Ovary (tissue), 9 donors: ENCODE measurements around the gene PPIC. TPM values are rescaled to one million over a fixed set of nuclear protein-coding genes. Genes with fewer than 3 reads are reported as not detected.

Source experiments
- DNase-seq, 5 donors: peaks; one replicate each; pipeline ENCODE4 v3.0.0-alpha.2; 2019 to 2020
- H3K27ac ChIP-seq, 2 donors: fragments of 200-600 bp; one replicate each; pipeline versions ENCODE4 v1.5.1 to v1.8.0; 2019 to 2022
- H3K27me3 ChIP-seq: fragments of 200-600 bp; one replicate; pipeline ENCODE4 v1.8.0; 2022
- H3K36me3 ChIP-seq: fragments of 200-600 bp; sonication (generic); one replicate; pipeline ENCODE4 v1.5.1; 2019
- H3K4me1 ChIP-seq: one replicate; pipeline ENCODE4 v1.8.1; 2013; ENCODE audit warnings: mild to moderate bottlenecking, moderate library complexity; ENCODE audit not compliant: insufficient read depth
- H3K4me3 ChIP-seq: fragments of 200-600 bp; sonication (generic); one replicate; pipeline ENCODE4 v1.5.1; 2017
- H3K9me3 ChIP-seq, 2 donors: fragments of 200-600 bp in 1 of 2; sonication (generic) in 1 of 2; one replicate each; pipeline versions ENCODE4 v1.5.1 to v1.8.1; 2013 to 2019; ENCODE audit warnings: mild to moderate bottlenecking in 1 of 2, moderate library complexity in 1 of 2
- CTCF ChIP-seq, 3 donors: fragments of 450-650 bp in 2 of 3; fragments of 200-600 bp in 1 of 3; IDR thresholded peaks; one replicate each; pipeline versions ENCODE4 v1.5.1 to v1.8.0; 2016 to 2022; ENCODE audit warnings: antibody characterized with exemption in 3 of 3, mild to moderate bottlenecking in 1 of 3
- EP300 ChIP-seq: sonication (generic); formaldehyde crosslinking; IDR thresholded peaks from one replicate; pipeline ENCODE4 v1.6.1; 2017; ENCODE audit warnings: antibody characterized with exemption
- POLR2A ChIP-seq: fragments of 450-650 bp; IDR thresholded peaks from one replicate; pipeline ENCODE4 v1.6.1; 2017; ENCODE audit warnings: antibody characterized with exemption, mild to moderate bottlenecking, moderate library complexity
- WGBS, 3 donors: extraction: QIAGEN DNeasy Blood & Tissue Kit in 1 of 3; methylation state at CpG; one replicate each; pipeline versions ENCODE4 v1.1.5 to v1.1.7; 2013 to 2017; 5-methylcytosine and 5-hydroxymethylcytosine counted together
- intact Hi-C, 4 donors: fragments of 100-400 bp; cut with DNase I; formaldehyde crosslinking; loops; one replicate each; pipeline versions ENCODE4 v1.11.0 to v1.15.1; 2022 to 2023
- polyA plus RNA-seq, 2 donors: library from polyadenylated mRNA; stranded (reverse); fragments of 200-250 nt in 1 of 2; fragments of 350-450 nt in 1 of 2; fragmentation: Illumina TruSeq in 1 of 2; extraction: RNeasy Lipid Tissue Mini Kit (QIAGEN cat#74804) in 1 of 2; gene quantifications; one replicate each; pipeline ENCODE4 v1.2.3, GENCODE V29; 2013 to 2014
- total RNA-seq, 7 donors: library from RNA; depleted of rRNA in 2 of 7; stranded (reverse); fragments of >200 nt in 2 of 7; fragmentation: NEBNext Ultra II Directional in 3 of 7; extraction: Animal tissue kit (Norgen Biotek cat#: 25700) in 3 of 7; gene quantifications; one replicate each; pipeline versions ENCODE4 v1.1.0 to v1.2.4, GENCODE V29; 2016 to 2023
- donor health status: DM: no; HTN: no; CAD: no; lungs with moderate emphysema.
- donor health status: DM: no; HTN: no; CAD: no.
- donor health status: Bipolar disorder and iron deficiency.
- donor health status: DM: yes; HTN: yes; CAD: no.
- donor health status: DM: no; HTN: no; CAD: no.
- donor health status: DM: yes; HTN: yes; CAD: no.

Gene PPIC
- total and polyA plus RNA-seq, 9 donors = 9.3 to 35.9 (median 20.9) TPM

- intact Hi-C loops = no loop called here
- no peak overlapping the region for H3K27ac ChIP-seq
Observed at GRCh38 chr5:123083298-123083697, 46.8 kb upstream of the PPIC start.

GRCh38 chr5:123080215-123080614, 43.7 kb upstream of the PPIC start:
- Histone ChIP-seq H3K27ac (no peak overlapping the region), H3K4me1 (no peaks in the 10 kb centered on the region), H3K27me3 (no peaks in the 10 kb centered on the region), H3K36me3 (no peaks in the 10 kb centered on the region), H3K9me3 (no peaks in the 10 kb centered on the region), H3K4me3 (no peak overlapping the region)
- no peak for TF ChIP-seq CTCF (IDR thresholded peaks at IDR 0.05)
- TF ChIP-seq EP300 = no peak
- no peak for TF ChIP-seq POLR2A
- WGBS, 3 donors = 86 to 96% (median 90%) methylated on average over 1 of the region's 1 CpG
- DNase-seq = no peak
- intact Hi-C loops = no loop called here

More at GRCh38 chr5:123083298-123083697, 46.8 kb upstream of the PPIC start:
- H3K27me3 ChIP-seq = no peaks in the 10 kb centered on the region
- H3K9me3 ChIP-seq = no peaks in the 10 kb centered on the region
- TF ChIP-seq EP300 (no peak), CTCF (IDR thresholded peaks at IDR 0.05) (no peak), POLR2A (no peak)
- H3K36me3 ChIP-seq = no peaks in the 10 kb centered on the region
- no peak overlapping the region for H3K4me3 ChIP-seq
- WGBS, 3 donors = 93 to 95% (median 94%) methylated on average over 3 of the region's 3 CpGs
- H3K4me1 ChIP-seq = no peaks in the 10 kb centered on the region
- no peak for DNase-seq

- Histone ChIP-seq H3K36me3 (no peaks in the 10 kb centered on the region), H3K4me3 (no peak overlapping the region), H3K27ac (no peak overlapping the region), H3K4me1 (no peaks in the 10 kb centered on the region), H3K9me3 (no peaks in the 10 kb centered on the region), H3K27me3 (no peaks in the 10 kb centered on the region)
- no peak for DNase-seq
- intact Hi-C loops = no loop called here
- WGBS, 3 donors = 93 to 95% (median 94%) methylated on average over 5 of the region's 5 CpGs
- no peak for TF ChIP-seq POLR2A
- TF ChIP-seq EP300 = no peak
- TF ChIP-seq CTCF (IDR thresholded peaks at IDR 0.05) = no peak
Observed at GRCh38 chr5:123075521-123076163, 39.1 kb upstream of the PPIC start.

- H3K4me1 ChIP-seq = no peaks in the 10 kb centered on the region
- H3K4me3 ChIP-seq = no peak overlapping the region
- no peaks in the 10 kb centered on the region for H3K27me3 ChIP-seq
- intact Hi-C loops = no loop called here
- TF ChIP-seq EP300 (no peak), CTCF (IDR thresholded peaks at IDR 0.05) (no peak), POLR2A (no peak)
- H3K27ac ChIP-seq = no peak overlapping the region
- H3K36me3 ChIP-seq = no peaks in the 10 kb centered on the region
- 57 to 72% (median 61%) methylated on average over 1 of the region's 1 CpG for WGBS, 3 donors
- no peak for DNase-seq
- H3K9me3 ChIP-seq = no peaks in the 10 kb centered on the region
Observed at GRCh38 chr5:123068368-123068938, 31.9 kb upstream of the PPIC start.
